HEK293 (cell line): ENCODE data around the gene GATA1.

Experiments used
- CTCF ChIA-PET: fragments of 350-600 bp; formaldehyde crosslinking; extraction: SDS; loops from one replicate; lab custom pipeline; 2021; ENCODE audit warnings: antibody characterized with exemption; lab: Yijun Ruan, JAX
- POLR2A ChIA-PET: fragments of 300-600 bp; formaldehyde crosslinking; extraction: SDS; loops from one replicate; lab custom pipeline; 2020; ENCODE audit warnings: antibody characterized with exemption, inconsistent platforms; lab: Yijun Ruan, JAX
- H3K27ac ChIP-seq: fragments of 200-500 bp; sonication (Bioruptor generic); 2 replicates; pipeline ENCODE4 v1.5.1; 2014; ENCODE audit warnings: low read depth, low read length, control low read depth, inconsistent platforms; ENCODE audit errors: extremely low read depth
- H3K36me3 ChIP-seq, 2 experiments: fragments of 200-500 bp in 1 of 2; sonication (Bioruptor generic) in 1 of 2; 1 replicate in 1 of 2; 2 replicates in 1 of 2; pipeline ENCODE4 v1.5.1; 2014 to 2017; ENCODE audit warnings: inconsistent platforms in 2 of 2, low read length in 2 of 2; ENCODE audit not compliant: control insufficient read depth in 2 of 2, insufficient read depth in 1 of 2
- H3K4me1 ChIP-seq: fragments of 200-500 bp; sonication (Bioruptor generic); 2 replicates; pipeline ENCODE4 v1.5.1; 2014; ENCODE audit warnings: mild to moderate bottlenecking, low read length, inconsistent platforms; ENCODE audit not compliant: control insufficient read depth, insufficient read depth
- H3K4me3 ChIP-seq: 2 replicates; pipeline ENCODE4 v1.5.1; 2011; ENCODE audit warnings: low read depth, mild to moderate bottlenecking, control low read depth, low read length, moderate library complexity
- H3K9me3 ChIP-seq: fragments of 200-500 bp; sonication (Bioruptor generic); 2 replicates; pipeline ENCODE4 v1.5.1; 2014; ENCODE audit warnings: low read depth, low read length, inconsistent platforms; ENCODE audit not compliant: control insufficient read depth, insufficient read depth
- CTCF ChIP-seq: fragments of 450-650 bp; formaldehyde crosslinking; IDR thresholded peaks from 2 replicates; pipeline ENCODE4 v1.5.1; 2016; ENCODE audit warnings: missing biosample characterization, missing genetic modification characterization
- GLIS1 ChIP-seq: fragments of 450-650 bp; formaldehyde crosslinking; IDR thresholded peaks from 2 replicates; pipeline ENCODE4 v1.5.1; 2016; ENCODE audit warnings: missing biosample characterization, missing genetic modification characterization
- KLF1 ChIP-seq: fragments of 450-650 bp; formaldehyde crosslinking; IDR thresholded peaks from 2 replicates; pipeline ENCODE4 v1.5.1; 2016; ENCODE audit warnings: missing biosample characterization, missing genetic modification characterization
- KLF16 ChIP-seq: fragments of 450-650 bp; formaldehyde crosslinking; IDR thresholded peaks from 2 replicates; pipeline ENCODE4 v1.5.1; 2017; ENCODE audit warnings: missing biosample characterization, missing genetic modification characterization
- MZF1 ChIP-seq: fragments of 450-650 bp; formaldehyde crosslinking; IDR thresholded peaks from 2 replicates; pipeline ENCODE4 v1.5.1; 2017; ENCODE audit warnings: missing biosample characterization, missing genetic modification characterization, borderline replicate concordance
- PRDM10 ChIP-seq: fragments of 450-650 bp; formaldehyde crosslinking; IDR thresholded peaks from 2 replicates; pipeline ENCODE4 v1.5.1; 2016; ENCODE audit warnings: missing biosample characterization, missing genetic modification characterization
- ZBTB48 ChIP-seq: fragments of 450-650 bp; formaldehyde crosslinking; IDR thresholded peaks from 2 replicates; pipeline ENCODE4 v1.5.1; 2016; ENCODE audit warnings: missing biosample characterization, missing genetic modification characterization
- ZFHX2 ChIP-seq: fragments of 450-650 bp; formaldehyde crosslinking; conservative IDR thresholded peaks from 2 replicates; pipeline ENCODE4 v1.5.1; 2016; ENCODE audit warnings: missing biosample characterization, missing genetic modification characterization
- ZNF2 ChIP-seq: fragments of 450-650 bp; formaldehyde crosslinking; IDR thresholded peaks from 2 replicates; pipeline ENCODE4 v1.5.1; 2016; ENCODE audit warnings: missing biosample characterization, missing genetic modification characterization
- ZNF221 ChIP-seq: fragments of 450-650 bp; formaldehyde crosslinking; IDR thresholded peaks from 2 replicates; pipeline ENCODE4 v1.5.1; 2017; ENCODE audit warnings: missing biosample characterization, missing genetic modification characterization, borderline replicate concordance
- ZNF239 ChIP-seq: fragments of 450-650 bp; formaldehyde crosslinking; IDR thresholded peaks from 2 replicates; pipeline ENCODE4 v1.5.1; 2016; ENCODE audit warnings: missing biosample characterization, missing genetic modification characterization
- ZNF248 ChIP-seq: fragments of 450-650 bp; formaldehyde crosslinking; IDR thresholded peaks from 2 replicates; pipeline ENCODE4 v1.5.1; 2017; ENCODE audit warnings: missing biosample characterization, missing genetic modification characterization
- ZNF324 ChIP-seq: fragments of 450-650 bp; formaldehyde crosslinking; IDR thresholded peaks from 2 replicates; pipeline ENCODE4 v1.5.1; 2016; ENCODE audit warnings: missing biosample characterization, missing genetic modification characterization
- ZNF335 ChIP-seq: fragments of 450-650 bp; formaldehyde crosslinking; conservative IDR thresholded peaks from 2 replicates; pipeline ENCODE4 v1.5.1; 2016; ENCODE audit warnings: missing biosample characterization, missing genetic modification characterization
- ZNF341 ChIP-seq: fragments of 450-650 bp; formaldehyde crosslinking; IDR thresholded peaks from 2 replicates; pipeline ENCODE4; 2016; ENCODE audit warnings: low read depth, missing biosample characterization, missing genetic modification characterization
- ZNF354C ChIP-seq: fragments of 450-650 bp; formaldehyde crosslinking; IDR thresholded peaks from 2 replicates; pipeline ENCODE4 v1.5.1; 2016; ENCODE audit warnings: missing biosample characterization, missing genetic modification characterization, low read depth, borderline replicate concordance
- ZNF394 ChIP-seq: fragments of 450-650 bp; formaldehyde crosslinking; IDR thresholded peaks from 2 replicates; pipeline ENCODE4 v1.5.1; 2016; ENCODE audit warnings: missing biosample characterization, missing genetic modification characterization, mild to moderate bottlenecking, moderate library complexity, borderline replicate concordance
- ZNF548 ChIP-seq: fragments of 450-650 bp; formaldehyde crosslinking; IDR thresholded peaks from 2 replicates; pipeline ENCODE4 v1.5.1; 2016; ENCODE audit warnings: missing biosample characterization, missing genetic modification characterization
- ZNF692 ChIP-seq: fragments of 450-650 bp; formaldehyde crosslinking; IDR thresholded peaks from 2 replicates; pipeline ENCODE4 v1.5.1; 2016; ENCODE audit warnings: missing biosample characterization, missing genetic modification characterization
- ZNF785 ChIP-seq: fragments of 450-650 bp; formaldehyde crosslinking; IDR thresholded peaks from 2 replicates; pipeline ENCODE4 v1.5.1; 2016; ENCODE audit warnings: missing biosample characterization, missing genetic modification characterization
- ZNF791 ChIP-seq: fragments of 450-650 bp; formaldehyde crosslinking; IDR thresholded peaks from 2 replicates; pipeline ENCODE4 v1.5.1; 2016; ENCODE audit warnings: missing biosample characterization, missing genetic modification characterization
- ZNF837 ChIP-seq: fragments of 450-650 bp; formaldehyde crosslinking; IDR thresholded peaks from 2 replicates; pipeline ENCODE4 v1.5.1; 2016; ENCODE audit warnings: missing biosample characterization, missing genetic modification characterization
- ZNF843 ChIP-seq: fragments of 450-650 bp; formaldehyde crosslinking; IDR thresholded peaks from 2 replicates; pipeline ENCODE4 v1.5.1; 2016; ENCODE audit warnings: missing biosample characterization, missing genetic modification characterization
- ZSCAN5A ChIP-seq: fragments of 450-650 bp; formaldehyde crosslinking; IDR thresholded peaks from 2 replicates; pipeline ENCODE4 v1.5.1; 2016; ENCODE audit warnings: missing biosample characterization, missing genetic modification characterization

Gene GATA1

GRCh38 chrX:48736878-48737212 is 49.5 kb upstream of the GATA1 start:
- CTCF ChIA-PET = interaction anchor here (0.6 to 1.1 kb wide), 2 partner anchors 141 to 180 kb away, joined by 3 read pairs; no protein-coding TSS in a partner anchor

GRCh38 chrX:48737213-48737938 is 49.0 kb upstream of the GATA1 start:
- Histone ChIP-seq H3K36me3 (peaks cover 0 to 4% of the 10 kb centered on the region in 2 experiments; a peak in 2 of 3 replicates), H3K4me3 (peak overlapping the region; percentile 76), H3K4me1 (no peaks in the 10 kb centered on the region), H3K27ac (peak overlapping the region; percentile 86), H3K9me3 (no peaks in the 10 kb centered on the region)
- POLR2A ChIA-PET = interaction anchor here (0.5 to 2.0 kb wide), 22 partner anchors 9 to 532 kb away, joined by 3 to 16 read pairs (median 4); partner anchors contain the start of genes HDAC6, OTUD5, PCSK1N and PQBP1
- CTCF ChIA-PET = interaction anchor here (0.6 to 1.1 kb wide), 2 partner anchors 140 to 179 kb away, joined by 3 read pairs; no protein-coding TSS in a partner anchor
- peak; percentile 75 for TF ChIP-seq ZNF341 (tag by site-specific recombination)
- peak; percentile 24; the same call in 1 of the 2 replicates for TF ChIP-seq ZNF394
- peak; percentile 75; the same call in 1 of the 2 replicates for TF ChIP-seq ZNF692 (tag by site-specific recombination)
- TF ChIP-seq ZNF785 (tag by site-specific recombination) = 0 out of 2 replicates have a peak, but pooled peaks have one; percentile 15
- TF ChIP-seq ZNF239 (tag by site-specific recombination) = no peak
- TF ChIP-seq ZNF2 (tag by site-specific recombination) = peak; percentile 84; the same call in 1 of the 2 replicates
- TF ChIP-seq KLF1 = peak; percentile 39; the same call in 1 of the 2 replicates
- TF ChIP-seq ZFHX2 (tag by site-specific recombination) = peak; percentile 34
- TF ChIP-seq MZF1 = peak; percentile 39; the same call in 1 of the 2 replicates
- no peak for TF ChIP-seq ZNF837 (tag by site-specific recombination)
- TF ChIP-seq KLF16 = peak; percentile 79
- TF ChIP-seq ZSCAN5A (tag by site-specific recombination) = no peak
- TF ChIP-seq CTCF (tag by site-specific recombination) = 0 out of 2 replicates have a peak, but pooled peaks have one; percentile 14
- 0 out of 2 replicates have a peak, but pooled peaks have one; percentile 10 for TF ChIP-seq ZNF843 (tag by site-specific recombination)
- no peak for TF ChIP-seq ZNF248 (tag by site-specific recombination)
- TF ChIP-seq ZBTB48 = peak; percentile 59
- no peak for TF ChIP-seq ZNF791 (tag by site-specific recombination)

More at GRCh38 chrX:48736878-48737212, 49.5 kb upstream of the GATA1 start:
- TF ChIP-seq ZNF354C (tag by site-specific recombination) (no peak), ZNF324 (tag by site-specific recombination) (peak; percentile 19; the same call in 1 of the 2 replicates), PRDM10 (no peak), GLIS1 (no peak), ZNF335 (tag by site-specific recombination) (peak; percentile 49), ZNF548 (tag by site-specific recombination) (no peak), ZNF221 (tag by site-specific recombination) (no peak), ZNF394 (no peak)
- TF ChIP-seq, all 188 proteins: peak for 2
- POLR2A ChIA-PET = interaction anchor here (0.7 to 2.0 kb wide), 20 partner anchors 8 to 532 kb away, joined by 3 to 16 read pairs (median 4); partner anchors contain the start of genes HDAC6, OTUD5, PCSK1N and PQBP1
- Histone ChIP-seq H3K9me3 (no peaks in the 10 kb centered on the region), H3K4me3 (peak overlapping the region; percentile 45), H3K27ac (peak overlapping the region; percentile 86; the same call in 1 of the 2 replicates), H3K4me1 (no peaks in the 10 kb centered on the region), H3K36me3 (peaks cover 0 to 4% of the 10 kb centered on the region in 2 experiments; a peak in 2 of 3 replicates)
